GM18526 (cell line): ENCODE measurements around the gene KDM6A.
A peak's percentile ranks its signal among the peaks of the same experiment; 100 is the strongest.

Experiments used
- POLR2A ChIP-seq: IDR thresholded peaks from 3 replicates; pipeline ENCODE4 v1.6.1; 2011; ENCODE audit not compliant: insufficient read length; ENCODE audit errors: extremely low read depth

Gene KDM6A

DNA sequence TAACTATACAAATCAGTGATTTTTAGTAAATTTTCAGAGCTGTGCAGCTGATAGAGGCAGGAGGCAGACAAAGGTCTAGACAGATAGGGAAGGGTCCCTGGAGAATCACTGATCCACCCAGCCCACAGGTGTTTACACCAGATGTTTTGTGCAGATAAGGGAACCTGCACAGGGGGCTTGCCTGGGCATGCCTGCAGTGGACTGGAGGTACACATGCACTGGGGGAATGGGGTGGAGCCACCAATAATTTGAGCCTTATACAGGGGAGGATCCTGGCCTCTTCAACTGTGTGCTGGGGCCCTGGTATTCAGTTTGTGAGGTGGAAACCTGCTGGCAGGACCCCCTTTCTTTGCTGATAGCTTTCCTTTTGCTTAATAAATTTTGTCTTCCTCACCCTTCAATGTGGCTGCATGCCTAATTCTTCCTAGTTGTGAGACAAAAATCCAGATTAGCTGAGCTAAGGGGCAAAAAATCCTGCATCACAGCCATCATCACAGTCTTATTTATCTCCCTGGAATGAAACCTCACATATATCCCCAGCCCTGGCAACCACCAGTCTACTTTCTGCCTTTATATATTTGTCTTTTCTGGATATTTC, 102.8 kb downstream of the KDM6A start:
- TF ChIP-seq POLR2A: no peak

- TF ChIP-seq POLR2A: no peak
Observed at GRCh38 chrX:44978976-44979375, 106.0 kb downstream of the KDM6A start.

- TF ChIP-seq POLR2A: no peak
Observed at GRCh38 chrX:44980403-44980802, 107.4 kb downstream of the KDM6A start.

- TF ChIP-seq POLR2A: no peak
Observed at GRCh38 chrX:44980883-44981282, 107.9 kb downstream of the KDM6A start.

- no peak for TF ChIP-seq POLR2A
Observed at GRCh38 chrX:44989995-44990770, 117.2 kb downstream of the KDM6A start.

GRCh38 chrX:44992775-44993174, 119.8 kb downstream of the KDM6A start:
- TF ChIP-seq POLR2A: no peak

GRCh38 chrX:44996277-44996676, 123.3 kb downstream of the KDM6A start:
- TF ChIP-seq POLR2A: no peak

DNA sequence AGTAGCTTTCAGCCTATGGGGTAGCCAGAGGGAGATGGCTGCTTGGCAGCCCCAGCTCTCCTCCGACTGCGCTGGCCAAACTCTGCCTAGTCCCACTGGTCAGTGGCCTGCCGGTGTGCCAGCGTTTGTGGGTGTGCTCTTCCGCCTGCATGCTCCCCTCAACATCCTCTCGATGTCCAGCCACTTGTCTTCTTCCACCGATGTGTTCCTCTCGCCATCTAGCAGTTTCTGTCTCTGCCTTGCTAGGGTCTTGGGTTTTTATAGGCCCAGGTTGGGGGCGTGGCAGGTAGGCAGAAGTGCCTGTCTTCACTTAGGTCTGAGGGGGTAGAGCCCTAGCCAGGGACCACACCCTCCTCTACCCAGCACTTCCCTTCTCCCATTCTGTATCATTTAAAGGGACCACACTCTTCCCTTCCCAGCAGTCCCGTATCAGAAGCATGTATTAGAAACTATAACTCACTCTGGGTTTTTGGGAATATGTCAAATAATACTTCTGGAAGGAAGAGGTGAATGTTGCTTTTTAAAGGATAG, 124.4 kb downstream of the KDM6A start:
- TF ChIP-seq POLR2A: peak; percentile 54

DNA sequence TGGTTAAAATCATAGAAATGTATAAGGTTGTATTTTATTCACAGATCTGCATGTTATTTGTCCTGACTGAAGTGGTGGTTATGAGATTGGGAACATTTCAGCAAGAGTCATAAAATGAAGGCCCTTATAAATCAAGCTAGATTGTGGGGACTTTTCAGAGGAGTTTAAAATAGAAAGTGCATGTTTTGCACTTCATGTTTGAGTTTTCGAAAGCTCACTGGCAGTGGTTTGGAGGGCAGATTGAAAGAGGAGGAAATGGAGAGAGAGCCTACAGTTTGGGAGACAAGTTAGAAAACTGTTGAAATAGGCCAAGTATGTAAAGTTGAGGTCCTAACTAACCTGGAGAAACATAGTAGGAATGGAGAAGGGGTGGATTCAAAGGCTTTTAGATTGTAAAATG, 124.9 kb downstream of the KDM6A start:
- no peak for TF ChIP-seq POLR2A

DNA sequence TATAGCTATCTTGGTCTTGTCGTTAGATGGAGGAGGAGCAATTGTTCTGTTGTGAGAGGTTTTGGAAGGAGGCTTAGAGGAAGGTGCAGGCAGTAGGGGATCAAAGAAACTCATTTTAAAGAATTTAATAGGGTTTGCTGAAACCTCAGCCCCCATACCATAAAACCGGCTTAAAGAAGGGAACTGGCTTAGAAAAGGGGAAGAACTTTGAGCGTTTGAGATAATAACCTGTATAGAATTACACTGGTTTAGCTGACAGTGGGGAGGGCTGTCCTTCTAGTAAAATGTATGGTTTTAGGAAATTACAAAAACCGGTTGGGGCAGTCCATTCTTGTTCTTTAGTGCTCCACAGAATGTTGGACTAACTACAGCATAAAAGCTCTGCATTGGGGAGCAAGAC, 128.1 kb downstream of the KDM6A start:
- TF ChIP-seq POLR2A: no peak

GRCh38 chrX:45003085-45003484, 130.1 kb downstream of the KDM6A start:
- no peak for TF ChIP-seq POLR2A

DNA sequence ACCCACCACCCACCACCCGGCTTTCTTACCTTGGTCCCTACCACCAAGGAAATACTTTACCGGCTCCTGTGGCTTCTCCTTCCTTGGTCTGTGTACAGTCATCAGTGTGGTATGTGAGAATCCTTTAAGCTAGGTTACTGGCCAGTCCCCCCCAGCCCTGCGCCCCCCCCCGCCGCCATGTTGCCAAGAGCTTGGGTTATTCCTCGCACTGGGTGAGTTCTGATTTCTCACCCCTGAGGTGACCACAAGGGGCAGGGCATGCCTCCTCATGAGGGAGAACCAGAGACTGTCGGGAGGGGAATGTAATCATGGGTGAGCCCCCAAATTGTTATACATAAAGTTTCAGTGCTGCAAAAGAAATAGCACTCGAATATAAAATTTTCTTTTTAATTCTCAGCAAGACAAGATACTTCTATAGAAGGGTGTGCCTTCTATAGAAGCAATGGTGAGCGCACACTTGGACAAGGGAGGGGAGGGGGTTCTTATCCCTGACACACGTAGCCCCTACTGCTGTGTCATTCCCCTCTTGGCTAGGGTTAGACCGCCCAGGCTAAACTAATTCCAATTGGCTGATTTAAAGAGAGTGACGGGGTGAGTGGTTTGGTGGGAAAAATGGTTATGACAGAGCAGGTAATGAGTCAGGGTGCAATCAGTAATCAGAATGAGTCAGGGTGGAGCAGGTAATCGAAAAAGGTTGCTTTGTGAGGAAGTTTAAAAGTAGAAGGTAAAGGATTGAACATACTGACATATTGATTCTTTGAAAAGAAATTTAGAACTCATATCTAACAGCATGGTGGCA, 133.2 kb downstream of the KDM6A start:
- TF ChIP-seq POLR2A: no peak

- no peak for TF ChIP-seq POLR2A
Observed at GRCh38 chrX:45007598-45007997, 134.6 kb downstream of the KDM6A start.

DNA sequence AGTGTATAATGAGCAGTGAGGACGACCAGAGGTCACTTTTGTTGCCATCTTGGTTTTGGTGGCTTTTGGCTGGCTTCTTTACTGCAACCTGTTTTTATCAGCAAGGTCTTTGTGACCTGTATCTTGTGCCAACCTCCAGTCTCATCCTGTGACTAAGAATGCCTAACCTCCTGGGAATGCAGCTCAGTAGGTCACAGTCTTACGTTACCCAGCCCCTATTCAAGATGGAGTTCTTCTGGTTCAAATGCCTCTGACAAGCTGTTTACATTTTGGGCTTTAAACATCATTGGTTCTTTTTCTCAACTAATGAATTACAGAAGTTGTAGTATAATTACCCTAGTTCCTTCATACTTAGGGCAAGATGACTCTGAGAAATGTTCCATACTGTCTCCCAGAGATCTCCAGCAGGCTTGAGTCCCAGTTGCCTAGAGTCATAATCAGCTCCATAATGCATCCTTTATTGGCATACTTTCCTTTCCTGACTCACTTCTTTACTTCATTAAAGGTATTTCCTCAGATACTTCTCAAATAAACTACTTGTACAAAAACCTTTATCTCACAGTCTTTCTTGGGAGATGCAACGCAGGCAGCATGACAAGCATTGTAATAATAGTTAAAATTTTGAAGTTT, 136.5 kb downstream of the KDM6A start:
- no peak for TF ChIP-seq POLR2A

- TF ChIP-seq POLR2A: no peak
Observed at GRCh38 chrX:45011131-45011530, 138.1 kb downstream of the KDM6A start.
